Activated T-cell treated with anti-CD3 and anti-CD28 coated beads, Interleukin-2, amount 50 U/mL, for 24 hours (primary cell): Measurements from ENCODE around the gene SCGB1A1.
"Not testable (repeated sequence)": the region's sequence is repeated elsewhere in the genome, so short reads cannot be mapped to it uniquely, and the experiment has no call there.

Source experiments
- DNase-seq: peaks from one replicate; pipeline ENCODE4 v3.0.0-alpha.2; 2020
- H3K27ac Mint-ChIP-seq: 2 replicates; pipeline ENCODE4 v1.8.0; 2020; ENCODE audit warnings: mild to moderate bottlenecking, mixed read lengths
- H3K27me3 Mint-ChIP-seq: 2 replicates; pipeline ENCODE4 v1.8.0; 2020; ENCODE audit warnings: mixed read lengths
- H3K36me3 Mint-ChIP-seq: 2 replicates; pipeline ENCODE4 v1.8.0; 2020; ENCODE audit warnings: low read depth, mixed read lengths
- H3K4me1 Mint-ChIP-seq: 2 replicates; pipeline ENCODE4 v1.8.0; 2020; ENCODE audit warnings: low read depth, mixed read lengths
- H3K4me3 Mint-ChIP-seq: 2 replicates; pipeline ENCODE4 v1.8.0; 2020; ENCODE audit warnings: mild to moderate bottlenecking, moderate library complexity, mixed read lengths
- H3K9me3 Mint-ChIP-seq: 2 replicates; pipeline ENCODE4 v1.8.0; 2020; ENCODE audit warnings: mixed read lengths

Gene SCGB1A1

DNA sequence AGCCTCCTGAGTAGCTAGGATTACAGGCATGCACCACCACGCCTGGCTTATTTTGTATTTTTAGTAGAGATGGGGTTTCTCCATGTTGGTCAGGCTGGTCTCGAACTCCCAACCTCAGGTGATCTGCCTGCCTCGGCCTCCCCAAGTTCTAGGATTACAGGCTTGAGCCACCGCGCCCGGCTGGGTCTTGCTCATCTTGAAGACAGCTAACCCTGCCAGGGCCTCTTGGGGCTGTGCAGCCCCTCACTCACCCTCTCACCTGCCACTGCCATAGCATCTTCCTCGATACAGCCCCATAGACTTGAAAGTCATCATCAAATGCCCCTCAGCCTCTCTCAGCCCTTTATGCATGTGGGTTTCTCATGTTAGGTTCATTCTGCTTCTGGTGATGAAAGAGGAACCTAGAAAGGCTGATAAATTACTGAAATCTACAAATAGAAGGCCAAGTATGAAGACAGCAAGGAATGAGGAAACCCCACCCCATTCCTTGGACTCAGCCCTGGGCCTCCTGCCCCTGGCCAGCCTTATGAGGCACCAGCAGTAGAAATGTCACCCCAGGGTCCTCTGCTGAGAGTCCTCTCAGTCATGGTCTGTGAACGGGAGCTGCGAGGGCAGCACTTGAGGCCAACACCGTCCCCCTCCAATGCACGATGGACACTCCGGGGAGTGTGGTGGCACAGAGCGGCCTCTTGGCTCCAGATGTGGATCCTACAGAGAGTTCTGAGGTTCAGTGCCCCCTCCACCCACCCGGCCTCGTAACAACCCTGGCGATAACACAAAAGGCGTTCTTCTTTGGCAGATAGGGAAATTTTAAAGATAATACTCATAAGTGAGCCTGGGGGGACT lies 24.8 kb downstream of the SCGB1A1 start:
- peaks cover 11% of the 10 kb centered on the region for H3K4me1 Mint-ChIP-seq
- no peak for DNase-seq
- no peak overlapping the region for H3K27ac Mint-ChIP-seq
- peaks cover 37% of the 10 kb centered on the region for H3K27me3 Mint-ChIP-seq
- H3K36me3 Mint-ChIP-seq = no peaks in the 10 kb centered on the region
- no peaks in the 10 kb centered on the region for H3K9me3 Mint-ChIP-seq
- H3K4me3 Mint-ChIP-seq = peak overlapping the region; percentile 66

DNA sequence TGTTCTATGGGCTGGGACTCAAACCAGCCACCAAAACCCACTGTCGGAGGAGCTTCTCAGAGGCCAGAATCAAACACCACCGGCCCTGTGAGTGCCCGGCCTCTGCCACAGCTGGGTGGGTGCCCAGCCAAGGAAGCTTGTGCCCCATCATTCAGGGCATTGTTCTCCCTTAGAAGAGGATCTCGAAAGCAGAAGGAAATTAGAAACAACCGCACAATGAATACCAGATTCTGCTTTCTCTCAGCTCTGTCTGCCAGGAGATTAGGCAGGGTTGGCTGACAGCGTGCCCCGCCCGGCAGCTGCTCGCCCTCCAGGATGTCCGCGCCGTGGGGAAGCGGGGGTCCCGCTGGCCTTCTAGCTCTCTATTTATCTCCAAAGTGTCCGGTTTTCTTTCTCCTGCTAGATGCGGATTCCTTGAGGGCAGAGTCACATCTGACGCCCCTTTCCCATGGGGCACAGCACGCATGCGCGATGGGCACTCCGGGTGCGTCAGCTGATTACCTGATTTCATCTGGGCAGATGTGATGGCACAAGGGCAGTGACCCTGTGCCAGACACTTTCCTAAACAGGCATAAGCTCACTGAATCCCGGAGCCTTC lies 25.5 kb downstream of the SCGB1A1 start:
- Mint-ChIP-seq H3K36me3 (no peaks in the 10 kb centered on the region), H3K4me1 (peaks cover 11% of the 10 kb centered on the region), H3K4me3 (peak overlapping the region; percentile 66), H3K27ac (peak overlapping the region; percentile 7), H3K9me3 (no peaks in the 10 kb centered on the region), H3K27me3 (peaks cover 37% of the 10 kb centered on the region)
- peak; percentile 63 for DNase-seq

- Mint-ChIP-seq H3K27ac (no peak overlapping the region), H3K36me3 (no peaks in the 10 kb centered on the region), H3K9me3 (no peaks in the 10 kb centered on the region), H3K4me3 (peak overlapping the region; percentile 66), H3K4me1 (peaks cover 11% of the 10 kb centered on the region), H3K27me3 (peaks cover 37% of the 10 kb centered on the region)
- no peak for DNase-seq
Observed at GRCh38 chr11:62444835-62445234, 26.0 kb downstream of the SCGB1A1 start.

DNA sequence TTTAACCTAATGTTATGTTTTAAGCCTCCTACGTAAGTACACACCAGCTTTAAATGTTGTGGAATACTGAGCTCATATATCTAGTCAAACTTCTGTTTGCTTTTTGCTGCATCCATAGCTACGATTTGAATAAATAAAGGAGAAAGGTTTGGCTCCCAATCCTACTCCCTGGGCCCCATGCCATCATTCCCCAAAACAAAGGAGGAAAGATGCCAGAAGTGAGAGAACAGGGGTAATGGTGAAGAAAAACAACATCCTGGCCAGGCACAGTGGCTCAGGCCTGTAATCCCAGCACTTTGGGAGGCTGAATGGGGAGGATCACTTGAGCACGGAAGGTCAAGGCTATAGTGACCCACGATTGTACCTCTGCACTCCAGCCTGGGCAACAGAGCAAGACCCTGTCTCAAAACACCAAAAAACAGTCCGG lies 26.5 kb downstream of the SCGB1A1 start:
- H3K27me3 Mint-ChIP-seq = peaks cover 37% of the 10 kb centered on the region
- no peak overlapping the region for H3K27ac Mint-ChIP-seq
- H3K4me3 Mint-ChIP-seq = no peak overlapping the region
- DNase-seq = no peak
- H3K36me3 Mint-ChIP-seq = no peaks in the 10 kb centered on the region
- no peaks in the 10 kb centered on the region for H3K9me3 Mint-ChIP-seq
- H3K4me1 Mint-ChIP-seq = peaks cover 11% of the 10 kb centered on the region

DNA sequence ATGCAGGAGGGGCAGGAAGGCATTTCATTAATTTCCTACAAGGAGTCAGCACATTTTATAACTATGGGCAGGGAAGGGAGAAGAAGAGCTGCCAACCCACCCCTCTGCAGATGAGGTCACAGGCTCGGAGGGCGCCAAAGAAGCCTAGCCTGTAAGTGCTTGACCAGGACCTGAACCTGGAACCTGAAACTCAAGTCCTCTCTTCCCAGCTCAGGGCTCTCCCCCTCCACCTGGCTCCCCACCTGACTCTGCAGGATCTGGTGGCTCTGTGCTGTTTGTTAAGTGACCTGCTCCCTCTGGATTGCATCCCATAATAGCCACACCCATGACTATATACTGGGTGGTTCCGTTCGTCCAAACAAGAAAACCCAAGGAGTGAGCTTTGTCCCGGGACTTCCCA lies 27.3 kb downstream of the SCGB1A1 start:
- Mint-ChIP-seq H3K4me1 (peaks cover 11% of the 10 kb centered on the region), H3K9me3 (no peaks in the 10 kb centered on the region), H3K36me3 (no peaks in the 10 kb centered on the region), H3K27ac (no peak overlapping the region), H3K27me3 (peaks cover 37% of the 10 kb centered on the region), H3K4me3 (no peak overlapping the region)
- no peak for DNase-seq

DNA sequence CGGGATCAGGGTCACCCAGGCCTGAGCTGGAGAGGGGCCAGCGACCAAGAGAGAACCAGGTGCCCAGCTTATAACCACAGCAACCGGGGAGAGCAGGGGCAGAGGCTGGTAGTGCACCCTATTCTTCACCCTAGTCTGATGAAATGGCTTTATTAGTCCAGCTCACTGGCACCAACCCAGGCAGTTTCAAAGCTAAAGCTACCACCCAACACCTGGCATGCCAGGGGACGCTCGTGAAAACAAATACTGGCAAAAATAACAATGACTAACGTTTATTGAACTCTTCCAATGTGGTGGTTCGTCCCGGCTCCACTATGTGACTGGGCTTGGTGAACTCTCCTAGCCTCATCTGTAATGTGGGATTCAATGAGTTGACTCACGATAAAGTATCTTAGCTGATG lies 30.6 kb downstream of the SCGB1A1 start:
- DNase-seq = no peak
- Mint-ChIP-seq H3K27me3 (peaks cover 31% of the 10 kb centered on the region), H3K4me1 (peaks cover 7% of the 10 kb centered on the region), H3K27ac (no peak overlapping the region), H3K9me3 (no peaks in the 10 kb centered on the region), H3K36me3 (no peaks in the 10 kb centered on the region), H3K4me3 (no peak overlapping the region)

GRCh38 chr11:62449912-62450311 lies 31.1 kb downstream of the SCGB1A1 start:
- H3K9me3 Mint-ChIP-seq, DNase-seq, H3K36me3 Mint-ChIP-seq, H3K27ac Mint-ChIP-seq, H3K4me1 Mint-ChIP-seq, H3K4me3 Mint-ChIP-seq: not testable (repeated sequence)
- H3K27me3 Mint-ChIP-seq = peaks cover 26% of the 10 kb centered on the region

DNA sequence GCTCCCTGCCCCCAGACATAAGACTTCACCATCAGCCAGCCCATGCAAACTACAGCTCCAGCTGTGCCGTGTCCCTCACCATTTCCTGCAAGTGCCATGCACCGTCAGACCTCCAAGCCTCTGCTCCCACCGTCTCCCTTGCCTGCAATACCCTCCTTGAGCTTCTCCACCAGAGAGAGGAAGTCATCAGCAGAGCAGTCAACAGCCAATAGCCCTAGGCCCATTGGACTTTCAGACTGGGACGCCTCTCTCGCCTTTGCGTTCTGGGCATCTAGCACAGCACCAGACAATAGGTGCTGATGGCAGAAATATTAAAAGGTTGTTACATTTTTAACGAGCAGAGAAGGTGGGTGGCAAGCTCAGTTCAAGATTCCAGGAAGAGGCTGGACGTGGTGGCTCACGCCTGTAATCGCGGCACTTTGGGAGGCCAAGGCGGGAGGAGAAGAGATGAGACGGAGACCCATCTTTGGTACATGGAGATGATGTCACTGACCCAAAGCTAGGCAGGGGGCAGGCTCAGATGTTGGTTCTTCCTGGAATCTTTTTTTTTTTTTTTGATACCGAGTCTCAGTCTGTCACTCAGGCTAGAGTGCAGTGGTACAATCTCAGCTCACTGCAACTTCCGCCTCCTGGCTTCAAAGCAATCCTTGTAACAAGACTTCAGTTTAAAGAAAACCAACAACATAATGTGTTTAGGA lies 31.9 kb downstream of the SCGB1A1 start:
- H3K27ac Mint-ChIP-seq = no peak overlapping the region
- H3K4me1 Mint-ChIP-seq = no peaks in the 10 kb centered on the region
- no peak for DNase-seq
- no peak overlapping the region for H3K4me3 Mint-ChIP-seq
- peaks cover 21% of the 10 kb centered on the region for H3K27me3 Mint-ChIP-seq
- H3K36me3 Mint-ChIP-seq = no peaks in the 10 kb centered on the region
- H3K9me3 Mint-ChIP-seq = no peaks in the 10 kb centered on the region

DNA sequence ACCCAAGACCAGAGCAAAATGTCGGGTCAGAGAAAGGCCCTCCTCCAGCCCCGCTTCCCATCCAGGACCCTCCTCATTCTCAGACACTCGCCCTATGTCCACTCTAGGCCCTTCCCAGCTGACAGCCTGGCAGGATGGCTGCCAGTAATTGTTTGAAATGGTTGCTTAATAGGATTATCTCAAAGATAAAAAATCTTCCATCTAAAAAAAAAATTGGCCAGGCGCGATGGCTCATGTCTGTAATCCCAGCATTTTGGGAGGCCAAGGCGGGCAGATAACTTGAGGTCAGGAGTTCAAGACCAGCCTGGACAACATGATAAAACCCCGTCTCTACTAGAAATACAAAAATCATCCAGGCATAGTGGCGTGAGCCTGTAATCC lies 32.4 kb downstream of the SCGB1A1 start:
- no peak for DNase-seq
- Mint-ChIP-seq H3K27ac (no peak overlapping the region), H3K27me3 (peaks cover 15% of the 10 kb centered on the region), H3K36me3 (no peaks in the 10 kb centered on the region), H3K4me3 (no peak overlapping the region), H3K4me1 (no peaks in the 10 kb centered on the region), H3K9me3 (no peaks in the 10 kb centered on the region)

GRCh38 chr11:62452261-62452660 lies 33.4 kb downstream of the SCGB1A1 start:
- no peak for DNase-seq
- H3K36me3 Mint-ChIP-seq = no peaks in the 10 kb centered on the region
- no peaks in the 10 kb centered on the region for H3K9me3 Mint-ChIP-seq
- no peak overlapping the region for H3K27ac Mint-ChIP-seq
- H3K4me1 Mint-ChIP-seq = no peaks in the 10 kb centered on the region
- H3K27me3 Mint-ChIP-seq = peaks cover 6% of the 10 kb centered on the region
- no peak overlapping the region for H3K4me3 Mint-ChIP-seq

GRCh38 chr11:62452839-62453468 lies 34.1 kb downstream of the SCGB1A1 start:
- no peaks in the 10 kb centered on the region for H3K4me1 Mint-ChIP-seq
- peaks cover 5% of the 10 kb centered on the region for H3K27me3 Mint-ChIP-seq
- no peak overlapping the region for H3K27ac Mint-ChIP-seq
- H3K9me3 Mint-ChIP-seq = no peaks in the 10 kb centered on the region
- no peak overlapping the region for H3K4me3 Mint-ChIP-seq
- H3K36me3 Mint-ChIP-seq = no peaks in the 10 kb centered on the region
- no peak for DNase-seq

GRCh38 chr11:62456630-62457029 lies 37.8 kb downstream of the SCGB1A1 start:
- Mint-ChIP-seq H3K27ac (no peak overlapping the region), H3K4me1 (no peaks in the 10 kb centered on the region), H3K9me3 (no peaks in the 10 kb centered on the region), H3K36me3 (no peaks in the 10 kb centered on the region), H3K4me3 (no peak overlapping the region), H3K27me3 (no peaks in the 10 kb centered on the region)
- DNase-seq = no peak

DNA sequence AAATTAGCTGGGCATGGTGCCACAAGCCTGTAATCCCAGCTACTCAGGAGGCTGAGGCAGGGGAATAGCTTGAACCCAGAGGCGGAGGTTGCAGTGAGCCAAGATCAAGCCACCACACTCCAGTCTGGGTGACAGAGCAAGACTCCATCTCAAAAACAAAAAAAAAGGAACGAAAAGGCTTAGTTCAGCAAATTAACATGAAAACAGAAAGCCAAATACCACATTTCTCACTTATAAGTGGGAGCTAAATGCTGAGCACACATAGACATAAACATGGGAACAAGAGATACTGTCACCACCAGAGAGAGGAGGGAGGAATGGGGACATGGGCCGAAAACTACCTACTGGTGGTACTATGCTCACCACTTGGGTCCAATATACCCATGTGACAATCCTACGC lies 38.6 kb downstream of the SCGB1A1 start:
- Mint-ChIP-seq H3K4me1 (no peaks in the 10 kb centered on the region), H3K9me3 (no peaks in the 10 kb centered on the region), H3K36me3 (no peaks in the 10 kb centered on the region), H3K27me3 (no peaks in the 10 kb centered on the region), H3K27ac (no peak overlapping the region), H3K4me3 (no peak overlapping the region)
- no peak for DNase-seq

GRCh38 chr11:62458212-62459002 lies 39.6 kb downstream of the SCGB1A1 start:
- no peaks in the 10 kb centered on the region for H3K36me3 Mint-ChIP-seq
- H3K4me3 Mint-ChIP-seq = no peak overlapping the region
- peak overlapping the region; percentile 6 for H3K27ac Mint-ChIP-seq
- H3K27me3 Mint-ChIP-seq = no peaks in the 10 kb centered on the region
- no peak for DNase-seq
- H3K4me1 Mint-ChIP-seq = peaks cover 3% of the 10 kb centered on the region
- H3K9me3 Mint-ChIP-seq = no peaks in the 10 kb centered on the region
